CD14-positive monocyte (primary cell): ENCODE measurements around the gene RFNG. TPM values are rescaled to one million over a fixed set of nuclear protein-coding genes. Genes with fewer than 3 reads are reported as not detected.

Experiments used
- DNase-seq, 3 donors: peaks; one replicate each; pipeline ENCODE4 v3.0.0-alpha.2; 2011 to 2022
- H2AFZ ChIP-seq: 2 replicates; pipeline ENCODE4 v1.6.0; 2012; ENCODE audit warnings: mild to moderate bottlenecking, low read depth, low read length, inconsistent platforms; ENCODE audit not compliant: insufficient read depth, poor library complexity, severe bottlenecking
- H3K27ac ChIP-seq, 2 donors: 1 replicate in 1 of 2; 2 replicates in 1 of 2; pipeline ENCODE4 v1.5.1; 2012 to 2013; ENCODE audit warnings: low read length in 2 of 2, control low read depth in 1 of 2, inconsistent platforms in 1 of 2, low read depth in 1 of 2, mild to moderate bottlenecking in 1 of 2
- H3K27me3 ChIP-seq, 2 donors: one replicate each; pipeline versions ENCODE4 v1.6.0 to v1.6.1; 2011 to 2013; ENCODE audit warnings: low read length in 2 of 2; ENCODE audit not compliant: control insufficient read depth in 2 of 2, insufficient read depth in 2 of 2
- H3K36me3 ChIP-seq, 2 donors: replicated peaks in 1 of 2; 1 replicate in 1 of 2; 2 replicates in 1 of 2; pipeline versions ENCODE4 v1.5.1 to v1.6.1; 2012 to 2013; ENCODE audit warnings: low read length in 2 of 2, control low read depth in 1 of 2, inconsistent platforms in 1 of 2, mild to moderate bottlenecking in 1 of 2; ENCODE audit not compliant: insufficient read depth in 2 of 2, control insufficient read depth in 1 of 2
- H3K4me1 ChIP-seq, 2 donors: 1 replicate in 1 of 2; 2 replicates in 1 of 2; pipeline versions ENCODE4 v1.5.1 to v1.6.1; 2012 to 2013; ENCODE audit warnings: low read length in 2 of 2, control low read depth in 1 of 2, inconsistent platforms in 1 of 2, mild to moderate bottlenecking in 1 of 2, moderate library complexity in 1 of 2; ENCODE audit not compliant: insufficient read depth in 2 of 2, control insufficient read depth in 1 of 2
- H3K4me2 ChIP-seq: replicated peaks from 2 replicates; pipeline ENCODE3; 2012; ENCODE audit warnings: low read length, moderate library complexity, mild to moderate bottlenecking; ENCODE audit not compliant: poor library complexity, severe bottlenecking; ENCODE audit errors: extremely low read depth
- H3K4me3 ChIP-seq, 3 experiments: fragments of 200-600 bp in 1 of 3; sonication (generic) in 1 of 3; replicated peaks in 1 of 3; 1 replicate in 2 of 3; 2 replicates in 1 of 3; pipeline ENCODE4 v1.5.1; 2011 to 2013; ENCODE audit warnings: low read length in 3 of 3, mild to moderate bottlenecking in 3 of 3, control low read depth in 2 of 3, low read depth in 2 of 3, inconsistent platforms in 1 of 3, moderate library complexity in 1 of 3
- H3K79me2 ChIP-seq: 2 replicates; pipeline ENCODE4 v1.6.0; 2012; ENCODE audit warnings: mild to moderate bottlenecking, control low read depth, inconsistent platforms, low read length, moderate library complexity; ENCODE audit not compliant: insufficient read depth
- H3K9ac ChIP-seq: 2 replicates; pipeline ENCODE4 v1.6.0; 2017; ENCODE audit warnings: low read length, mild to moderate bottlenecking; ENCODE audit not compliant: insufficient read depth, poor library complexity, severe bottlenecking
- H3K9me3 ChIP-seq, 2 donors: replicated peaks in 1 of 2; 1 replicate in 1 of 2; 2 replicates in 1 of 2; pipeline versions ENCODE4 v1.5.1 to v1.6.1; 2012 to 2013; ENCODE audit warnings: low read length in 2 of 2, control low read depth in 1 of 2; ENCODE audit not compliant: control insufficient read depth in 1 of 2, insufficient read depth in 1 of 2
- H4K20me1 ChIP-seq: 2 replicates; pipeline ENCODE4 v1.6.0; 2012; ENCODE audit warnings: mild to moderate bottlenecking, low read length, control low read depth, moderate library complexity; ENCODE audit not compliant: insufficient read depth
- H3K27ac Mint-ChIP-seq, 7 donors: one replicate each; pipeline ENCODE4 v1.8.0; 2020; ENCODE audit warnings: mild to moderate bottlenecking in 7 of 7, mixed read lengths in 7 of 7, moderate library complexity in 6 of 7, inconsistent platforms in 2 of 7
- H3K27me3 Mint-ChIP-seq, 3 donors: one replicate each; pipeline ENCODE4 v1.8.0; 2021 to 2022; ENCODE audit warnings: low read depth in 3 of 3, mild to moderate bottlenecking in 3 of 3, mixed read lengths in 3 of 3, moderate library complexity in 3 of 3, inconsistent platforms in 1 of 3
- H3K36me3 Mint-ChIP-seq, 2 donors: one replicate each; pipeline ENCODE4 v1.8.0; 2020; ENCODE audit warnings: mixed read lengths in 2 of 2, inconsistent platforms in 1 of 2, mild to moderate bottlenecking in 1 of 2
- H3K4me1 Mint-ChIP-seq: one replicate; pipeline ENCODE4 v1.8.0; 2020; ENCODE audit warnings: mild to moderate bottlenecking, mixed read lengths
- H3K4me3 Mint-ChIP-seq, 2 donors: one replicate each; pipeline ENCODE4 v1.8.0; 2020; ENCODE audit warnings: mild to moderate bottlenecking in 2 of 2, mixed read lengths in 2 of 2, moderate library complexity in 1 of 2
- H3K9me3 Mint-ChIP-seq, 7 donors: one replicate each; pipeline ENCODE4 v1.8.0; 2020 to 2022; ENCODE audit warnings: mixed read lengths in 7 of 7, mild to moderate bottlenecking in 6 of 7, moderate library complexity in 6 of 7, inconsistent platforms in 2 of 7
- WGBS: methylation state at CpG from one replicate; pipeline ENCODE4 v1.1.5; 2013; ENCODE audit warnings: missing lambda C conversion rate; ENCODE audit not compliant: insufficient coverage; 5-methylcytosine and 5-hydroxymethylcytosine counted together
- intact Hi-C, 2 donors: fragments of 100-400 bp; cut with micrococcal nuclease; formaldehyde crosslinking; loops; one replicate each; pipeline versions ENCODE4 v1.15.0 to v1.15.1; 2023
- polyA plus RNA-seq, 3 donors: library from polyadenylated mRNA; depleted of rRNA in 1 of 3; unstranded in 2 of 3; stranded (reverse) in 1 of 3; fragments of 300-500 nt in 2 of 3; fragments of >200 nt in 1 of 3; fragmentation: Illumina TruSeq in 2 of 3; gene quantifications; 1 replicate in 2 of 3; 2 replicates in 1 of 3; pipeline ENCODE4 v1.2.3, GENCODE V29; 2012 to 2021
- TF ChIP-seq, protein P1 (sequence below): fragments of 200-600 bp; IDR thresholded peaks from one replicate; pipeline ENCODE4 v1.8.0; 2022; ENCODE audit warnings: antibody characterized with exemption, mild to moderate bottlenecking

Gene RFNG
- polyA plus RNA-seq, 3 donors = 1.5 to 32.4 (median 4.1) TPM

DNA sequence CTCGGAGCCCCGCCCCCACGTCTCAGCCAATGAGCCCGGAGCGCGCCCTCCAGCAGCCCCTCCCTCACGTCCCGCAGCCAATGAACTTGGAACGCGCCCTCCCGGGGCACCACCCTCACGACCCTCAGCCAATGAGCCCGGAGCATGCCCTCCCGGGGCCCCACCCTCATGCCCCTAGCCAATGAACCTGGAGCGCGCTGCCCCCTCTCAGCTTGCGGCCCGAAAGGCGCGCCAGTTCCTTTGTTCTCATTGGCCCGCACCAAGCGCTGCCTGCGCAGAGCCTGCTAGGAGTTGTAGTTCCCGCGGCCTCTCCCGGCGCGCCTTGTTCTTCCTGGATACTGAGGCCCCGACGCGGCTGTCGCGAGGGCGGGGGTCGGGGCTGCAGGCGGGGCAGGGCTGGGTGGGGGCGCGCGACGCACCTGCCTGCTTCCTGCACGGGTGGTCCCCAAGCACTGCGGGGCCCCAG lies 28.6 kb downstream of the RFNG start, which contains the start of gene LRRC45:
Gene LRRC45 (plus strand): TSS at position 325 of the 466 bp plus-strand sequence. CDS start 339 bp downstream, outside the sequence.
- H3K36me3 Mint-ChIP-seq = peaks cover 16 to 33% of the 10 kb centered on the region in 2 donors
- peaks cover 34% of the 10 kb centered on the region for H3K79me2 ChIP-seq
- H3K9ac ChIP-seq = peak within 1 kb of the TSS; percentile 76
- H3K4me3 ChIP-seq = peak within 1 kb of the TSS; percentile 62 to 96 (median 82)
- peak within 1 kb of the TSS; percentile 96 for H2AFZ ChIP-seq
- H3K4me1 Mint-ChIP-seq = peaks cover 31% of the 10 kb centered on the region
- peak; percentile 99 for DNase-seq
- H3K9me3 ChIP-seq = no peaks in the 10 kb centered on the region
- peaks cover 26 to 37% of the 10 kb centered on the region in 2 donors for H3K4me1 ChIP-seq
- H3K27me3 ChIP-seq = no peaks in the 10 kb centered on the region
- TF ChIP-seq, protein P1, sequence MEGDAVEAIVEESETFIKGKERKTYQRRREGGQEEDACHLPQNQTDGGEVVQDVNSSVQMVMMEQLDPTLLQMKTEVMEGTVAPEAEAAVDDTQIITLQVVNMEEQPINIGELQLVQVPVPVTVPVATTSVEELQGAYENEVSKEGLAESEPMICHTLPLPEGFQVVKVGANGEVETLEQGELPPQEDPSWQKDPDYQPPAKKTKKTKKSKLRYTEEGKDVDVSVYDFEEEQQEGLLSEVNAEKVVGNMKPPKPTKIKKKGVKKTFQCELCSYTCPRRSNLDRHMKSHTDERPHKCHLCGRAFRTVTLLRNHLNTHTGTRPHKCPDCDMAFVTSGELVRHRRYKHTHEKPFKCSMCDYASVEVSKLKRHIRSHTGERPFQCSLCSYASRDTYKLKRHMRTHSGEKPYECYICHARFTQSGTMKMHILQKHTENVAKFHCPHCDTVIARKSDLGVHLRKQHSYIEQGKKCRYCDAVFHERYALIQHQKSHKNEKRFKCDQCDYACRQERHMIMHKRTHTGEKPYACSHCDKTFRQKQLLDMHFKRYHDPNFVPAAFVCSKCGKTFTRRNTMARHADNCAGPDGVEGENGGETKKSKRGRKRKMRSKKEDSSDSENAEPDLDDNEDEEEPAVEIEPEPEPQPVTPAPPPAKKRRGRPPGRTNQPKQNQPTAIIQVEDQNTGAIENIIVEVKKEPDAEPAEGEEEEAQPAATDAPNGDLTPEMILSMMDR = no peak
- intact Hi-C loops = loop anchor here (1.0 to 10.0 kb wide), 4 partner anchors 46 to 302 kb away; partner anchors contain the start of gene ASPSCR1 (in 2 of the 2)
- H3K27ac ChIP-seq = peak within 1 kb of the TSS in 1 of 2 donors; percentile 70
- 0% methylated on average over 42 of the region's 42 CpGs for WGBS
- H3K36me3 ChIP-seq = peaks cover 0 to 16% of the 10 kb centered on the region in 2 donors
- H3K27ac Mint-ChIP-seq = peak within 1 kb of the TSS in 4 of 7 donors; percentile 22 to 75 (median 68)
- peaks cover 0 to 1% (median 1%) of the 10 kb centered on the region in 3 donors for H3K27me3 Mint-ChIP-seq
- H3K4me3 Mint-ChIP-seq = peak within 1 kb of the TSS; percentile 80 to 88
- H3K4me2 ChIP-seq = peak within 1 kb of the TSS; percentile 99
- H4K20me1 ChIP-seq = peaks cover 32% of the 10 kb centered on the region
- no peaks in the 10 kb centered on the region for H3K9me3 Mint-ChIP-seq

DNA sequence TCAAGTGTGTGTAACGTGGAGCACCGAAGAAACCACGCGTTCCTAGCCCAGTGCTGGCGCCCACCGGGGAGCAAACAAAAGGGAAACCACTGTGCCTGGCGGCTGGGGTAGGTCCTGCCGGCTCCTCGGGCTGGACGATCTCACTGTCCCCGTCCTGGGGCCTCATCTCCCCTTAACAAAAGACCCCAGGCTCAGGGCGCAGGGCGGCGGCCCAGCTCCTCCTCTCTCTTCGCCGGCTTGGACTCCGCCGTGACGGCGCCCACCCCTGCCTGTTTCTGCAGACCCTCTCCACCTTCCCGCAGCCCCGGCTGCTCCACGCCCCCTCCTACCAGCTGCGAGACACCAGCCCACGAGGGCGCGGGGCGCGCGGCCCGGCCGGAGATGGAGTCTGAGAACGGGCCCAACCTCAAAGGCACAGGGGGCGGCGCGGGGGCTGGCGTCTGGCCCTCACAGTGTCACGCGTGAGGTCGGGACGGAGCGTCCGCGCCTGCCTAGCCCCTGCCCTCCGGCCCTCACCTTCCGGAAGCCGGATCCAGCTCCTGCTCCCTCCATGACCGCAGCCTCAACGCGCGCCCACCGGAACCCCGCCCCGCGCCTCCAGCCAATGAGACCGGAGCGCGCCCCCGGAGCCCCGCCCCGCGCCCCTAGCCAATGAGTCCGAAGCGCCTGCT lies 29.2 kb downstream of the RFNG start, which contains the start of gene CENPX:
Gene CENPX (minus strand): TSS at position 569 of the 671 bp plus-strand sequence. CDS start 17 bp downstream, at position 552.
- 0% methylated on average over 62 of the region's 64 CpGs for WGBS
- peaks cover 13 to 30% of the 10 kb centered on the region in 2 donors for H3K36me3 Mint-ChIP-seq
- no peak for DNase-seq
- Histone ChIP-seq H3K4me2 (peak within 1 kb of the TSS; percentile 99), H2AFZ (peak within 1 kb of the TSS; percentile 96), H3K36me3 (peaks cover 3 to 17% of the 10 kb centered on the region in 2 donors), H3K4me1 (peaks cover 26 to 37% of the 10 kb centered on the region in 2 donors), H3K79me2 (peaks cover 34% of the 10 kb centered on the region), H3K9me3 (no peaks in the 10 kb centered on the region), H3K4me3 (peak within 1 kb of the TSS; percentile 62 to 96 (median 82)), H3K27ac (peak within 1 kb of the TSS in 1 of 2 donors; percentile 70), H4K20me1 (peaks cover 32% of the 10 kb centered on the region), H3K27me3 (no peaks in the 10 kb centered on the region), H3K9ac (peak within 1 kb of the TSS; percentile 76)
- intact Hi-C loops = loop anchor here in 1 of 2 donors (2.0 to 10.0 kb wide), 3 partner anchors 45 to 302 kb away; partner anchors contain the start of gene ASPSCR1
- peaks cover 0 to 1% (median 0%) of the 10 kb centered on the region in 3 donors for H3K27me3 Mint-ChIP-seq
- TF ChIP-seq, protein P1 = no peak
- H3K27ac Mint-ChIP-seq = peak within 1 kb of the TSS in 4 of 7 donors; percentile 22 to 75 (median 68)
- no peaks in the 10 kb centered on the region for H3K9me3 Mint-ChIP-seq
- peaks cover 31% of the 10 kb centered on the region for H3K4me1 Mint-ChIP-seq
- peak within 1 kb of the TSS; percentile 80 to 88 for H3K4me3 Mint-ChIP-seq
